Cortex of kidney (tissue), 1 donor: ENCODE results near the gene EPHB2.

ENCODE experiments used
- DNase-seq: peaks from one replicate; lab custom pipeline; 2025; lab: John Stamatoyannopoulos, UW

The EPHB2 gene

DNA sequence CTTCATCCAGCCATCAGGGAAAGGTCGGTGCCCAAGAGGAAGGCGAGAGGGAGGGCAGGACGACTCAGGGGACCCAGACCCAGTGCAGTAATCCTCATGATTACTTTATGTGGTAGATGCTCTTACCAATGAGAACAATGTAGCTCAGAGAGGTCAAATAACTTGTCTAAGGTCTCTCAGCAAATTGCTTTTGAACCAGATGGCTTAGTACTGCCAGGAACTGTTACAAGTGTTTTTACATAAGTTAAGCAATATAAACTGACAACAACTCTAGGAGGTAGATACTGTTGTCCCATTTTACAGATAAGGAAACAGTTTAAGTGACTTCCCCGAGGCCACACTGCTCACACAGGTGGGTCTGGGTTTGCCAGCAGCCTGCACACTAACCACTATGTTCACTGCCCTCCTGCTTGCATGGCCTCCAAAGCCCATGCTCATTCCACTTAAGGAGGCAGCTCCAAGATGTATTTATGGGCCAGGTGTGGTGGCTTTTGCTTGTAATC is 150.3 kb downstream of the EPHB2 start:
- no peak for DNase-seq

DNA sequence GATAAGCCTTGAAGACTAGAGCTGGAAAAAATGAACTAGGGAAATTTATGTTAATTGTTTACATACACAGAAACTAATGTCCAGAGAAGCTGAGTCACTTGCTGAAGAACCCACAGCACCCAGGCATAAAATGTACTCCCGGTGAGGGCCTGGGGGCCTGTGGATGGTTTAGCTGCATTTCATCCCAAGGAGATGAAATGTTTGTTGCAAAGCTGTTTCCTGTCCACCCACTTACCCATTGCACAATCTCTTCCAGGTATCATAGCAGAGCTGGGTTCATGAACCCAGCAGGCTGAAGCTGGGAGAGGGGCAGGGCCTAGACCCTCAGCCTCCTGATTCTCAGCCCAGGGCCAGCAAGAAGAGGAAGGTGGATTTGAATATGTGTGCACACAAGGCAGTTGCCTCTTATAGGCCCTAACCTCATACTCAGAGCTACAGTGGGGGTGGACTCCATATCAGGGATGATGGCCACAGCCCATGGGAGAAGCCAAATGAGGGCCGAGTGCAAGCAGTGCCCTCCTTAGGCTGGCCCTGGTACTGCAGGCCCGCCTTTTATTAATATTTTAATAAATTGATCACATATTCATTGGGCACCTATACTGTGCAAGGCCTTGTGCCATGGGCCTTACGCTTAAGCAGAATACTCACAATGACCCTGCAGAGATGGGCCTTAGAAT is 151.3 kb downstream of the EPHB2 start:
- DNase-seq: no peak

DNA sequence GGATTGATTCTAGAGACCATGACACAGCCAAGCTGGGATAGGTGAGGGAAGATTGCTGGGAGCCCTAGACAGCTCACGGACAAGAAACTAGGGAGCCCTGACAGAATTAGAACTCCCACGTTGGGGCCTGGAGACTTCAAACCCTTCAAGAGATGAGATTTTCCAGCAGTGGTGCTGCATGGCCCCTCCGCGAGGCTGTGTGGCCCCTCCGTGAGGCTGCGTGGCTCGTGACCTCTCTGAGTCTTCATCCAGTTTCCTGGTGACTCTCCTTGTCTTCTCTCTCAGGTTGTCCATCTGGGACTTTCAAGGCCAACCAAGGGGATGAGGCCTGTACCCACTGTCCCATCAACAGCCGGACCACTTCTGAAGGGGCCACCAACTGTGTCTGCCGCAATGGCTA is 152.1 kb downstream of the EPHB2 start:
- no peak for DNase-seq

DNA sequence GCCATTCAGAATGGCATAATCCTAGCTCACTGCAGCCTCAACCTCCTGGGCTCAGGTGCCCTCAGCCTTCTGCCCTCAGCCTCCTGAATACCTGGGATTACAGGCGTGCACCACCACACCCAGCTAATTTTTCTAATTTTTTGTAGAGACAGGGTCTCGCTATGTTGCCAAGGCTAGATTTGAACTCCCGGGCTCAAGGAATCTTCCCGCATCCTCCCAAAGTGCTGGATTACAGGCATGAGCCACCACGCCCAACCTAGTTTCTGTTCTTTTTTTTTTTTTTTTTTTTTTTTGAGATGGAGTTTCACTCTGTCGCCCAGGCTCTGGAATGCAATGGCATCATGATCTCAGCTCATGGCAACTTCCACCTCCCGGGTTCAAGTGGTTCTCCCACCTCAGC is 153.1 kb downstream of the EPHB2 start:
- DNase-seq: no peak

DNA sequence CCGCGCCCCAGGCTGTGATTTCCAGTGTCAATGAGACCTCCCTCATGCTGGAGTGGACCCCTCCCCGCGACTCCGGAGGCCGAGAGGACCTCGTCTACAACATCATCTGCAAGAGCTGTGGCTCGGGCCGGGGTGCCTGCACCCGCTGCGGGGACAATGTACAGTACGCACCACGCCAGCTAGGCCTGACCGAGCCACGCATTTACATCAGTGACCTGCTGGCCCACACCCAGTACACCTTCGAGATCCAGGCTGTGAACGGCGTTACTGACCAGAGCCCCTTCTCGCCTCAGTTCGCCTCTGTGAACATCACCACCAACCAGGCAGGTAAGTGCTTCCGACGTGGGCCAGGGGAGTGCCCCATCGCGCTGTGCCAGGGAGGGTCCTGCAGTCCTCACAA is 154.2 kb downstream of the EPHB2 start:
- DNase-seq: no peak

DNA sequence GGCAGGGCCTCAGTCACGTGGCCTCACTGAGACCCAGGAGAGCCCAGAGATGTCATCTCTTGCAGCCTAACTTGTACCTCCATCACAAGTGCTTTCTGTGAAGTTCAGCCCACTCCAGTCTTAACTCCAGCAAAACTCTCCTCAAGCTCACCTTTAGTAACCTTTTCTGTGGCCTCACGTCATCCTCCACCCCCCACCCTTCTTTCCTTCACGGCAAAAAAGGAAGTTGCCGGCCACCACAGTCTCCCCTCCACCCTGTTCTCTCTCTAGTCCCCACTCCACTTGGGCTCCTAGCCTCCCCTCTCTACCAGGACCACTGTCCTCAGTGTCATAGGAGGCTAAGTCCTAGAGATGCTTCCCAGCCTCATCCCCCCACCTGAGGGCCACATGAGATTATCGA is 155.1 kb downstream of the EPHB2 start:
- no peak for DNase-seq

DNA sequence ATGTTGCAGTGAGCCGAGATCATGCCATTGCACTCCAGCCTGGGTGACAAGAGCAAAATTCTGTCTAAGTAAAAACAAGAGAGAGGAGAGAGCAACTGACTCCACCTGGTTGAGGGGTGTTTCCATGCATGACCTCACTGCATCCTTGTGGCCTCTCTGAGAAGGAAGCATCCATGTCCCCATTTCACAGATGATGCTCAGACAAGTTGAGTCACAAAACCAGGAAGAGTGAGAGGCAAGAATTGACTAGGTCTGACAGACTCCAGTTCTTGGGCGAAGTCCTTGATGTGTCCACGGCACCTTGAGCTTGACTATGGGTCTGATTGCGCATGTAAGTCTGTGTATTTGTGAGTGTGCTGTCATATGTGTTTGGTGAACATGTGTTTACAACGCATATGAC is 156.2 kb downstream of the EPHB2 start:
- DNase-seq: no peak

DNA sequence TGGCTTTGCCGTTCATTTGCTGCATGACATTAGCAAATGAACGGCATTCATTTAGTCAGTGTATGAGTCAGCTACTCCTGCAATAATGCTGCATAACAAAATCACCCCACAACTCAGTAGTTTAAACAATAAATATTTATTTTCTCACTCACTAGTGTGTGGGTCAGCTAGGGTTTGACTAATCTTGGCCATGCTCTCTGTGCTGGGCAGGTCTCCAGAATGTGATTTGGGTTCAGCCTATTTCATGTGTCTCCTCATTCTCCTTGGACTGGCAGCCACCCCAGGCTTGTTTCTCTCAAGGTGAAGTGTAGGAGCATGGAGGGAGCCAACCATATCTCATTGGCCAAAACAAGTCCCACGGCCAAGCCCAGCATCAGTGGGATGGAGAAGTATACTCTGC is 157.7 kb downstream of the EPHB2 start:
- no peak for DNase-seq

DNA sequence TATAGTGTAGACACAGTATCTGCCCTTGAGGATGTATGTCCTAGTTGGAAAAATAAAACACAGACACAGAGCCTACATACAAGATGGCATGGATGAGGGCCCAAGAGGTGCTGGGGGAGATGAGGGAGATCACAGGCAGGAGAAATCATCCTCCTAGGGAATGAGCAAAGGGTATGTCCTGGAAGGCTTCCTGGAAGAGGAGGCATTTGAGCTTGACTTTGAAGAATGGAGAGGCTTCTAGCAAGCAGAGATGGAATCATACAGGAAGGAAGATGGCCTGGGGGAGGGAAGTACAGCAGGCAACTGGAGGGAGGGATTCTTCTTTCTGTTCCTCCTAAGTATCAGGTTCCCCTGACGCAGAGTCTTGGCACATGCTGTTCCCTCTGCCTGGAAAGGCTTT is 158.7 kb downstream of the EPHB2 start:
- no peak for DNase-seq

DNA sequence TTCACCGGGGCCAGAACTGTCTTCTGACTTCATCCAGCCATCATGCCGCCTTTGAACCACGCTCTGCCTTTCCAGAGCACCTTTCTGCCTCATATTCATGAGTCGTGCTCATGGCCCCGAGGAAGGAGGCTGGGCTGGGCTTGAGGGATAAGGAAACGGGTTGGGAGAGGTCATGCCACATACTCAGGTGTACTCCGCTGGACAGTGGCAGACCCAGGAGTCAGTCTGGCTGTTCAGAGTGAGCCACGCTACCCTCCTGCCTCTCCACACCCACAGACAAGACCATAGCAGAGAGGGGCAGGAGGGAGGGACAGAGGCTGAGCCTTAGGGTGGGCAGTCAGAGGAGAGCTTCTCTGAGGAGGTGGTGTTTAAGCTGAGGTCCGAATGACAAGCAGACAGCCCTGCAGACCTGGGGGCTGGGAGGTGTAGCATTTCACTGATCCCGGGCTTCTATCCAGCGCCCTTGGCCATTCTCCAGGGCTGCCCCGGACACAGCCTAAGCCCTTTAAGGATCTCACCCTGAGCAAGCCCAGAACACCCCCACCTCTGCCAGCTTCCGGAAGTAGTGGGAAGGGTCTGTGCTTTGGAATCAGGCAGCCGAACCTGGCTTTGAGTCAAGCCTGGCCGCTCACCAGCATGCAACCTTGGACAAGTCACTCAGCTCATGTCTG is 159.7 kb downstream of the EPHB2 start:
- no peak for DNase-seq

DNA sequence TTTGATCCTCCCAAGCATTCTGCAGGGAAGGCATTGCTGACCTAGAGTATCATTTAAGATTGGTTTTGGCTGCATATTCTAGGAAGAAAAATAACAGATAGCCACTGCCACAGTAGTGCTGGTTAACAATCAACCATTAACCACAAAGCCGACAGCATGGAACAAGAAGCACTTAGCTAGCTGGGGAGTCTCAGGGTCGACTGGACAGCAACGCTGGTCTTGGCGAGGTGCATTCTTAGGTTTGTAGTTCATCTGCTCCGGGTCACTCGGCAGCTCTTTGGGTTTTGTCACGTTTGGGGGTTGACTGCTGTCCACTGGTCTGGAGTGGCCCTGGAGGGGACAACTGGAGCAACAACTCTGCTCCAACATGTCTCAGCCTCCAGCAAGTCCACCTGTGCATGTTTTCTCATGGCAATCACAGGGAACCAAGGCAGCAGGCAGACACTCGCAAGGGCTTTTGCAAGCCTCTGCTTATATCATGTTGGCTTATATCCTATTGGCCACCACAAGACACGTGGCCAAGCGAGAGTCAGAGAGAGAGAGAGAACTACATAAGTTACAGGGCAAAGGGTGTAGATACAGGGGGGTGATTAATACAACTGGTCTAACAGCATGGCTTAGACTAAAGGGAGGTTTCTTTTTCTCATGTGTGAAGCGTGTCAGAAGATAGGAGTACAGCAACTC is 162.5 kb downstream of the EPHB2 start:
- no peak for DNase-seq

DNA sequence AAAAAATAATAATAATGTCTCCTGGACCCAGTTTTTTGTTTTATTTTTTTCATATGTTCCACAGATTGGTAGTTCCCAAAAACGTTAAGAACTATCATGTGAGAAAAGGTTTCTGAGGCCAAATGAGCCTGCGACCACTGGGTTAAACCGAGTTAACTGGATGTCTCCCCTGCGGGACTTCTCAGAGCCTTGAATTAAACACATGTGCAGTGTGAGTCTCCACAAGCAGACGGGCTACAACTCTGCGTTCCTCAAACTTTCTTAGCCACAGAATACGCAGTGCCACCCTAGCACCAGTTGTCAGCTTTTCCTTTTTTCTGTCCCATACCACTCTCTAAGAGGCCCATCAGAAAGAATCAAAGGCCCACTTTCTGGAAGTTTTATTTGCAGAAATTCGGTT is 164.1 kb downstream of the EPHB2 start:
- no peak for DNase-seq

DNA sequence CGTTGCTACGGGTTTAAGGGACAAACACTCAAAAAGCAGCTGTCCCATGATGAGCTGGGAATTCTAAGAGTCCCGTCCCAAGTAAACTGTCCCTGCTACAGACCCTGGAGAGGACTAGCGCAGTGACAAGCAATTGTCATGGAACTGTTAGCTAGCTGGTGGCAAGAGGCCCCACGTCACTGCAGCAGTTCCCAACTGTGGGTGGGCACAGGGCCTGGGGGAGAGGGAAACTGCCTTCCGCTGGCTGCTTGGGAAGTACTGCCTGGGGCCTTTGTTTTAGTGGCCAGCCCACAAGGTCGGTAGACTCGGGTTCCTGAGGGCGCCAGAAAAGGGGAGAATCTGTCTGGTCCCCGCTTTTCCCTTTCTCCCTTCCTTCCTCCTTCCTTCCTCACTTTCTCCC is 164.6 kb downstream of the EPHB2 start:
- DNase-seq: no peak

DNA sequence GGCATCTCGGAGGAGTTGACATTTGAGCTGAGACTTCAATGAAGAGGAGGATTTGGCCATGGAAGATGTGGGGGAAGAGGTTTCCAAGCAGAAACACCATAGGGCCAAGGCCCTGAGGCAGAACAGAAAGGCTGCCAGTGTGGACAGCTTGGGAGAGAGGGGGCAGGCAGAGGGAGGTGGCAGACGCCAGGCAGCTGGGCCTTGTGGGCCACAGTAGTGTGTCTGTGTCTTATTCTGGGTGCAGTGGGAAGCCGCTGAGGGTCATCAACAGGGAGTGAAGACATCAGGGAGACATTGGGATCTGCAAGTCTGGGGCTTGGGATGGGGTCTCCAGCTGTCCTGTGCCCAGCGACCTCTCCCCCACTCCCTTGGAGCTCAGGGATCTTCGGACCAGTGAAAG is 165.2 kb downstream of the EPHB2 start:
- no peak for DNase-seq

DNA sequence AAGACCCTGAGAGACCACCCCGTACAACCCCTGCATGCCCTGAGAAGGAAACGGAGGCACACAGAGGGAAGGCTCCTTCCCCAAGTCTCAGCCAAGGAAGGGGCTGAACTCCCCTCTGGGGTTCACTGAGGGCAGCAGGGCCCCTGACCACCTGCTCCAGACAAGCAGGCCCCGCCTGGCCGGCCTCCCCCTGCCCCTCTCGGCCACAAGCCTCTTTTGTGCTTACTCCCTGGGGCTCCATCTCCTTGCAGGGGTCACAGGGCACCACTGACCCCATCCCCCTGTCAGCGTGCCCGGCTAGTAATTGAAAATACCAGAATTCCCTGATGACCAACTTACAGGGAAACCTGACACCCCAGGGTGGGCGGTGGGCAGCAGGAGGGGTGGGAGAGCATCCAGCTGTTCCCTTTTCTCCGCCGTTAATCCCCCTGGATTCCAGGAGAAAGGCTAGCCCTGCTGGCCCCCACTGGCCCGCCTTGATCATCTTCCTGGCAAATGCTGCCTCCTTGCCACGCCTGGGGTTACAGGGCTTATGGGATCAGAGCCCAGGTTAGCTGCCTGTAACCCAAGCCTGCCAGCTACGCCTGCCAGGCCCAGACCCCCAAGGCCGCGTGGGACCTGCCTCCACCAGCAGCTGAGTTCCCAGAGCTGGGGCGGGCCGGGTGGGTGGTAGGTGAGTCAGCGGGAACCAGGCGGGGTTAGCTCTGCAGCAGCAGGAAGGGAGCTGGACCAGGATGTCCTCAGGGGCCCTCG is 165.9 kb downstream of the EPHB2 start:
- DNase-seq: no peak

DNA sequence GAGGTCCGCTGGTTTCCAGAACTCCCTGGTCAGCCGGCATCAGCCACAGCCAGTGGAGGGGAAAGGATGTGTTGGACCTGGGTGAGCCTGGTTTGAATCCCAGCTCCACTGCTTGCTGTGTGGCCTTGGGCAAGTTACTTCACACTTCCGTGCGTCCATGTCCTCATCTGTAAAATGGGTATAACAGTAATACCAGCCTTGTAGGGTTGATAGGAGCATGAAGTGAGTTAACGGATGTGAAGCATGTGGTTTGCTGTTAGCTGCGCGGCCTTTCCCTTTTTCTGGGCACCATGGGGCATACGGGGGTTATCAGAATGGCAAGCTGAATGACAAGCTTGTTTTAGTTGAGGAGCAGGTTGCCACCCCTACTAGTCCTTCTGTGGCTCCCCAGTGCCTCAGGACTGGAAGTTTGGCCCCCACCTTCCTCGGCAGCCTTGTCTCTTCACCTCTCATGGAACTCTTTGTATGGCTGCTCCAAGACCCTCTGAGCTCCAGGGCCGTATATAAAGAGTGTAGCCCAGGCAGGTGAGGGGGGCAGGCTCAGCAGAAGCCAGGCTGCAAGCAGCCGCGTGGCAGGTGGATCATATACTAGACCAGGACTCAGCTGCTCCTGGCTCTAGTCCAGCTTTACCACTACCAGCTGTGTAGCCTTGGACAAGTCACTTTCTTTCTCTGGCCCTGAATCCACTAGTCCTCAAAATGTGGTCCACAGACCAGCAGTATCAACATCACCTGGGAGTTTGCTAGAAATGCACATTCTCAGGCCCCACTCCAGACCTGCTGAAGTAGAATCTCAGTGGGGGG is 166.7 kb downstream of the EPHB2 start:
- no peak for DNase-seq

DNA sequence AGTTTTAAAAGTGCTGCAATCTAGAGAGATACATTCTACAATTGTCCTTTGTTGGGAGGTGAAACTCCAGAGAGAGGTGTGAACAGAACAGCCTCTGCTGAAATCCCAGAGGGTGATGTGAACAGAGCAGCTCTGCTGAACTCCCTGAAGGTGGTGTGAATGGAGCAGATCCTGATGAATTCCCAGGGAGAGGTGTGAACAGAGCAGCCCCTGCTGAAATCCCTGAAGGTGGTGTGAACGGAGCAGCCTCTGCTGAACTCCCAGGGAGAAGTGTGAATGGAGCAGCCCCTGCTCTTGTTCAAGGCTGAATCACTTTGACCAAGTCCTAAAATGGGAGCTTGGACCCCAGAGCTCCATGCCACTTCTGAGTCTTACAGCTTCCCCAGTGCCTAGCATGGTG is 167.3 kb downstream of the EPHB2 start:
- DNase-seq: no peak

DNA sequence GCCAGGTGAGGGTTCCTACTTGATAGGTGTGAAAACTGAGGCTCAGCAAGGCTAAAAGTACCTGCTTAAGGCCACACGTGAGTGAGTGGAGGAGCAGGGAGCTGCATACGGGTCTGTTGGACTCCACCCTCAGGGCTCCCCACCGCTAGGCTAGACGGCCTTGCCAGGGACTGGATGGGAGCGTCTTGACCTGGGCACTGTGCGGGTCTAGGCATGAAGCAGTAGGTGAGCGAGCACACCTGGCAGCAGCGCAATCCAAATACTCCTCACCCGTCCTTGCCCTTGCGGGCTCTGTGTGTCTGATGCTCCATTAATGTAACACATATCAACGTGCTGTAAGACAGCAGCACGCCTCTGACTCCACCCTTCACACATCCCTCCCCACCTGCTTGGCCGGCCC is 168.0 kb downstream of the EPHB2 start:
- no peak for DNase-seq

DNA sequence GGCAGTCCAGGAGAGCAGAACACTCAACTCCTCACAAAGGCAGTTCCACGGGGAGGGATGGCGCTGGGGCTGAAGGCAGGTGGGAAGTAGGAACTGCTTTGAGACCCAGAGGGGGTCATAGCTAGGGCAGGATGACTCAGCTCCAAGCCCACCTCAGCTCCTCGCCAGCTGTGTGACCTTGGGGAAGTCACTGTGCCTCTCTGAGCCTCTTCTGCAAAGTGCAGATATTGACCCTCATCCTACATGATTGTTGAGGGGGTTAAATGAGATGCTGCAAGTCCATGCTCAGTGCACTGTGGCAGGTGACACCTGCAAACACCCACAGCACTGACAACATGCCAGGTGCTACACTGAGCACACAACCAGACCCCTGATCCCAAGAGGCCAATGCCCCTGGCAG is 168.8 kb downstream of the EPHB2 start:
- DNase-seq: no peak

DNA sequence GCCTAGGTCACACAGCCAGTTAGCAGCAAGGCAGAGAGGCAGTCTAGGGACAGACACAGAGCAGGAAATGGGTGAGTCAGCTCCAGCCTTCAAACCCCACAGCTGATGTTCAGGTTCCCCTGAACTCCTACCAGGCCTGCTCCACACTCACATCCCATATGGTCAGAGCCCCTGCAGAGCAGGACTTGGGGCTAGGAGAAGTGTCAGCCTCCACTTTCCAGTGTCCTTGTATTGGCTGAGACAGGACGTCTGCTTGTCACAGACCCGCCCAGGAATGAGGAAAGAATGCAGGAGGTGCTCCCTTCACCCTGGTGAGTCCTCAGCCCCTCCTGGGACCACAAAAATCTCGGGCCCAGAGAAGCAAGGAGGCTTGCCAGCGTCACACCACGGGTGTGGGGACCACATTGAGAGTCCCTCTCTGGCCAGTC is 169.5 kb downstream of the EPHB2 start:
- no peak for DNase-seq

DNA sequence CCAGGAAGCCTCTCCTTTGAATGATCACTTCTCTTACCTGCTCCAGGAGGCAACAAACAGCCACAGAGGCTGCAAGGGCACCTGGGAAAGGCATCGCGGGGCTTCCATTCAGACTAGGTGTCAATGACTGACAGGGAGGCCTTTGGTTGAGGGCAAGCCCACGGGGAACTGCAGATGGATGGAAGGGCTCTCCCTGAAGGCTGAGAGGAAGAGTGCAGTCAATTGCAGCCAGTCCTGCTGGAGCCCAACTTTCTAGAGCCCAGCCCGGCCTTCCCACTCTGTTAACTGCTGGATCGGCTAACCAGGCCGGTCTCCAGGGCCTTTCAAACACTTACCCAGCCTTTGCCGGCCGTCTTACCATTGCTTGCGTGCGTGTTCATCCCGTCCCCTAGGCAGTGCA is 172.8 kb downstream of the EPHB2 start:
- DNase-seq: no peak
